ENCODE data around the gene ADAM12.

GRCh38 chr10:126063353-126063791 is 324.9 kb downstream of the ADAM12 start:
- TF ChIP-seq CTCF (IDR thresholded peaks at IDR 0.05; ENCODE audit: low read depth, low read length) (no peak), EZH2phosphoT487 (IDR thresholded peaks at IDR 0.05; ENCODE audit: low read depth) (no peak)

All from OCI-LY3 (cell line).